ENCODE data around the gene RAB3IP.
A peak's percentile ranks its signal among the peaks of the same experiment; 100 is the strongest.
"Not testable (repeated sequence)": the region's sequence is repeated elsewhere in the genome, so short reads cannot be mapped to it uniquely, and the experiment has no call there.

Gene RAB3IP

GRCh38 chr12:69756088-69756755, 17.6 kb downstream of the RAB3IP start:
- DNase-seq (ENCODE audit: low read depth): no peak

GRCh38 chr12:69758105-69758504, 19.4 kb downstream of the RAB3IP start:
- no peak for DNase-seq (ENCODE audit: low read depth)

- not testable (repeated sequence) for DNase-seq (ENCODE audit: low read depth)
Measured at GRCh38 chr12:69759581-69759980, 20.9 kb downstream of the RAB3IP start.

GRCh38 chr12:69765515-69765914, 26.9 kb downstream of the RAB3IP start:
- DNase-seq (ENCODE audit: low read depth): no peak

GRCh38 chr12:69766260-69766659, 27.6 kb downstream of the RAB3IP start:
- DNase-seq (ENCODE audit: low read depth): no peak

GRCh38 chr12:69779928-69780327, 41.3 kb downstream of the RAB3IP start:
- DNase-seq (ENCODE audit: low read depth): peak; percentile 11

- DNase-seq (ENCODE audit: low read depth): no peak
Measured at GRCh38 chr12:69783365-69783764, 44.7 kb downstream of the RAB3IP start.

GRCh38 chr12:69789351-69789750, 50.7 kb downstream of the RAB3IP start:
- DNase-seq (ENCODE audit: low read depth): no peak

GRCh38 chr12:69792533-69792932, 53.9 kb downstream of the RAB3IP start:
- DNase-seq (ENCODE audit: low read depth): no peak

- not testable (repeated sequence) for DNase-seq (ENCODE audit: low read depth)
Measured at GRCh38 chr12:69807101-69807897, 68.6 kb downstream of the RAB3IP start.

- DNase-seq (ENCODE audit: low read depth): no peak
Measured at GRCh38 chr12:69810870-69811498, 72.3 kb downstream of the RAB3IP start.

GRCh38 chr12:69816082-69816481, 77.4 kb downstream of the RAB3IP start:
- no peak for DNase-seq (ENCODE audit: low read depth)

GRCh38 chr12:69821032-69821455, 82.4 kb downstream of the RAB3IP start:
- no peak for DNase-seq (ENCODE audit: low read depth)

- DNase-seq (ENCODE audit: low read depth): no peak
Measured at GRCh38 chr12:69821456-69822159, 82.9 kb downstream of the RAB3IP start.

- DNase-seq (ENCODE audit: low read depth): no peak
Measured at GRCh38 chr12:69822201-69822860, 83.7 kb downstream of the RAB3IP start.

GRCh38 chr12:69824028-69824427, 85.4 kb downstream of the RAB3IP start:
- DNase-seq (ENCODE audit: low read depth): no peak

GRCh38 chr12:69824966-69825560, 86.4 kb downstream of the RAB3IP start, which contains the start of gene MYRFL:
Gene MYRFL (plus strand): TSS chr12:69825227. CDS start chr12:69825518, 291 bp downstream.
- no peak for DNase-seq (ENCODE audit: low read depth)

- no peak for DNase-seq (ENCODE audit: low read depth)
Measured at GRCh38 chr12:69828897-69829296, 90.2 kb downstream of the RAB3IP start.

- no peak for DNase-seq (ENCODE audit: low read depth)
Measured at GRCh38 chr12:69833696-69834095, 95.0 kb downstream of the RAB3IP start.

- DNase-seq (ENCODE audit: low read depth): no peak
Measured at GRCh38 chr12:69834147-69834546, 95.5 kb downstream of the RAB3IP start.

GRCh38 chr12:69834576-69834975, 95.9 kb downstream of the RAB3IP start:
- DNase-seq (ENCODE audit: low read depth): no peak

Measured in stromal cell of bone marrow (primary cell).